Measurements from ENCODE around the gene TXNDC11. TPM values are rescaled to one million over a fixed set of nuclear protein-coding genes. Genes with fewer than 3 reads are reported as not detected.
A peak's percentile ranks its signal among the peaks of the same experiment; 100 is the strongest.

TXNDC11 gene, protein sequence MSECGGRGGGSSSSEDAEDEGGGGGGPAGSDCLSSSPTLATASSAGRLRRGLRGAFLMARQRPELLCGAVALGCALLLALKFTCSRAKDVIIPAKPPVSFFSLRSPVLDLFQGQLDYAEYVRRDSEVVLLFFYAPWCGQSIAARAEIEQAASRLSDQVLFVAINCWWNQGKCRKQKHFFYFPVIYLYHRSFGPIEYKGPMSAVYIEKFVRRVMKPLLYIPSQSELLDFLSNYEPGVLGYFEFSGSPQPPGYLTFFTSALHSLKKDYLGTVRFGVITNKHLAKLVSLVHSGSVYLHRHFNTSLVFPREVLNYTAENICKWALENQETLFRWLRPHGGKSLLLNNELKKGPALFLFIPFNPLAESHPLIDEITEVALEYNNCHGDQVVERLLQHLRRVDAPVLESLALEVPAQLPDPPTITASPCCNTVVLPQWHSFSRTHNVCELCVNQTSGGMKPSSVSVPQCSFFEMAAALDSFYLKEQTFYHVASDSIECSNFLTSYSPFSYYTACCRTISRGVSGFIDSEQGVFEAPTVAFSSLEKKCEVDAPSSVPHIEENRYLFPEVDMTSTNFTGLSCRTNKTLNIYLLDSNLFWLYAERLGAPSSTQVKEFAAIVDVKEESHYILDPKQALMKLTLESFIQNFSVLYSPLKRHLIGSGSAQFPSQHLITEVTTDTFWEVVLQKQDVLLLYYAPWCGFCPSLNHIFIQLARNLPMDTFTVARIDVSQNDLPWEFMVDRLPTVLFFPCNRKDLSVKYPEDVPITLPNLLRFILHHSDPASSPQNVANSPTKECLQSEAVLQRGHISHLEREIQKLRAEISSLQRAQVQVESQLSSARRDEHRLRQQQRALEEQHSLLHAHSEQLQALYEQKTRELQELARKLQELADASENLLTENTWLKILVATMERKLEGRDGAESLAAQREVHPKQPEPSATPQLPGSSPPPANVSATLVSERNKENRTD
- polyA plus RNA-seq (34.2 to 50.3 TPM (median 35.9 TPM) in 3 replicates), polyA minus RNA-seq (30.2 to 35.8 TPM (median 33.7 TPM) in 3 replicates)
- polyA plus RNA-seq (2011; ENCODE audit: low read depth) = 28.8 TPM
- 24.6 and 26.6 TPM in 2 replicates for polyA plus RNA-seq (2011; cell fraction: cytosol; rRNA removed)
- 54.3 and 56.9 TPM in 2 replicates for polyA plus RNA-seq (2011; cell fraction: nucleus; rRNA removed)
- 19.0 and 27.4 TPM in 2 replicates for polyA plus RNA-seq (2012; ENCODE audit: low replicate concordance)
- polyA minus RNA-seq (2011; cell fraction: cytosol; rRNA and poly(A)+ RNA removed) = 16.3 TPM
- polyA minus RNA-seq (2011; cell fraction: nucleus; rRNA and poly(A)+ RNA removed) = 29.4 and 43.4 TPM in 2 replicates

DNA sequence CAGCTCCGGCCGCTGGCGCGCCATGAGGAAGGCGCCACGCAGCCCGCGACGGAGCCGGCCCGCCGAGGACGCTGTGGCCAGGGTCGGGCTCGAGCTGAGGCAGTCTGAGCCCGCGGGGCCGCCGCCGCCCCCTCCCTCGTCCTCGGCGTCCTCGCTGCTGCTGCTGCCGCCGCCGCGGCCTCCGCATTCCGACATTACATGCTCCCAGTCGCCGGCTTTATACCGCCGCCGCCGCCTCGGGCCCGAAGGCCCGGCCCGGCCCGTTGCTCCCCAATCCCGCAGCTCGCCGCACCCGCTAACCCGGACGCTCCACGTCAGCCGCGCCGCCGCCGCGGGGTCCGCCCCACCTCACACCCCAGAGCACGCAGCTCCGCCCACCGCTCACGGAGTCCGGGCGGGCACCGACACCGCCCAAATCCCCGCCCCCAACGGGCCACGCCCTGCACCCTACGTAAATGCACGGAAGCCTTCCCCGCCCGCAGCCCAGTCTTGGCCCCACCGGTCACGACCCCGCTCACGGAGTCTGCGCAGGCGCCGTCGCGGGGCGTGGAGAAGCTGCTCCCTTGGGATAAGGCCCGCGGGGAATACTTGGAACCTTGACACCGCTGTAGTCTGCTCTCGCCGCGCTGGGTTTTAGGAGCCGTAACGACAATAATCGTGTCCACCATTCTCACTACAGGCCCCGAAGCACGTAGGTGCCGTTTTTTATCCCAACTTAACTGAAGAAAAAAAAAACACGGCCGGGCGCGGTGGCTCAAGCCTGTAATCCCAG lies at the start of gene TXNDC11:
Gene TXNDC11 (minus strand): TSS at position 322 of the 772 bp plus-strand sequence. CDS start 127 bp downstream, at position 195.
- TF ChIP-seq EZH2 (IDR thresholded peaks at IDR 0.05; ENCODE audit: low read length) = no peak
- TF ChIP-seq CTCF (optimal IDR thresholded peaks at IDR 0.05 in 1 of 3, IDR thresholded peaks at IDR 0.05 in 1 of 3, conservative IDR thresholded peaks at IDR 0.05 in 1 of 3; ENCODE audit: extremely low read depth in 1 of 3, insufficient read depth in 2 of 3, low read length in 3 of 3) = no peak
- Histone ChIP-seq H2AFZ (ENCODE audit: control insufficient read depth, low read length) (peak within 1 kb of the TSS; percentile 70), H3K4me3 (ENCODE audit: control insufficient read depth in 2 of 3, extremely low read depth in 1 of 3, insufficient read depth in 2 of 3, low read depth in 1 of 3, low read length in 3 of 3) (peak within 1 kb of the TSS; percentile 93 to 96 (median 95)), H3K9me1 (ENCODE audit: control insufficient read depth, extremely low read depth, insufficient read depth, low read length) (no peaks in the 10 kb centered on the region), H4K20me1 (ENCODE audit: control insufficient read depth, extremely low read depth, insufficient read depth, low read length) (no peaks in the 10 kb centered on the region), H3K9ac (ENCODE audit: control insufficient read depth, extremely low read depth, insufficient read depth, low read length) (peak within 1 kb of the TSS; percentile 94), H3K27ac (ENCODE audit: control insufficient read depth, insufficient read depth, low read length) (peak within 1 kb of the TSS; percentile 67), H3K36me3 (ENCODE audit: control insufficient read depth in 2 of 2, extremely low read depth in 1 of 2, insufficient read depth in 2 of 2, low read length in 2 of 2) (peaks cover 2 to 4% of the 10 kb centered on the region in 2 experiments), H3K79me2 (ENCODE audit: control insufficient read depth, insufficient read depth, low read length) (peaks cover 46% of the 10 kb centered on the region), H3K4me2 (ENCODE audit: control insufficient read depth, extremely low read depth, insufficient read depth, low read depth, low read length) (peak within 1 kb of the TSS; percentile 69), H3K4me1 (ENCODE audit: control insufficient read depth, extremely low read depth, insufficient read depth, low read length) (peaks cover 12% of the 10 kb centered on the region), H3K27me3 (ENCODE audit: control insufficient read depth, extremely low read depth, insufficient read depth, low read length) (no peaks in the 10 kb centered on the region), H3K9me3 (ENCODE audit: control insufficient read depth, low read depth, low read length) (no peaks in the 10 kb centered on the region)
- FAIRE-seq (no peak), DNase-seq (ENCODE audit: low read depth, low spot score) (peak; percentile 87)
- dilution Hi-C loops (cut with MboI; ENCODE audit: extremely low pct_ligation_motif_present, low sequenced_read_pairs) = no loop called here
